ENCODE data around the gene UBL4A. TPM values are rescaled to one million over a fixed set of nuclear protein-coding genes. Genes with fewer than 3 reads are reported as not detected.

The UBL4A gene
- polyA plus RNA-seq, 1 of the 3 experiments (the other 2 are of a cell fraction), result 27.8 TPM

GRCh38 chrX:154468217-154468616, 18.2 kb downstream of the UBL4A start:
- H3K4me2 ChIP-seq, result no peak overlapping the region
- no peaks in the 10 kb centered on the region for H3K4me1 ChIP-seq (ENCODE audit: control insufficient read depth in 1 of 2, insufficient read depth in 2 of 2, low read depth in 1 of 2, low read length in 1 of 2)
- H3K27ac ChIP-seq (ENCODE audit: low read depth in 2 of 2, low read length in 1 of 2), result no peak overlapping the region
- 0 out of 2 replicates have a peak, but pooled peaks cover 8% of the 10 kb centered on the region for H4K20me1 ChIP-seq (ENCODE audit: insufficient read depth)
- DNase-seq, result no peak
- H3K9me3 ChIP-seq, result no peaks in the 10 kb centered on the region
- no peak overlapping the region for H2AFZ ChIP-seq (ENCODE audit: low read depth)
- no peak overlapping the region for H3K9ac ChIP-seq
- peaks cover 0 to 27% of the 10 kb centered on the region in 2 experiments for H3K36me3 ChIP-seq (replicated peaks in 1 of 2; ENCODE audit: control insufficient read depth in 1 of 2, insufficient read depth in 2 of 2, low read length in 1 of 2)
- H3K4me3 ChIP-seq (ENCODE audit: low read depth in 2 of 2, low read length in 1 of 2), result no peak overlapping the region
- no peaks in the 10 kb centered on the region for H3F3A ChIP-seq (replicated peaks; ENCODE audit: insufficient read depth)
- ChIA-PET CTCF (no interaction called here), POLR2A (no interaction called here)
- peaks cover 13% of the 10 kb centered on the region for H3K27me3 ChIP-seq (ENCODE audit: insufficient read depth)
- no peaks in the 10 kb centered on the region for H3K79me2 ChIP-seq (ENCODE audit: insufficient read depth)
- TF ChIP-seq, protein P1, sequence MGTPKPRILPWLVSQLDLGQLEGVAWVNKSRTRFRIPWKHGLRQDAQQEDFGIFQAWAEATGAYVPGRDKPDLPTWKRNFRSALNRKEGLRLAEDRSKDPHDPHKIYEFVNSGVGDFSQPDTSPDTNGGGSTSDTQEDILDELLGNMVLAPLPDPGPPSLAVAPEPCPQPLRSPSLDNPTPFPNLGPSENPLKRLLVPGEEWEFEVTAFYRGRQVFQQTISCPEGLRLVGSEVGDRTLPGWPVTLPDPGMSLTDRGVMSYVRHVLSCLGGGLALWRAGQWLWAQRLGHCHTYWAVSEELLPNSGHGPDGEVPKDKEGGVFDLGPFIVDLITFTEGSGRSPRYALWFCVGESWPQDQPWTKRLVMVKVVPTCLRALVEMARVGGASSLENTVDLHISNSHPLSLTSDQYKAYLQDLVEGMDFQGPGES (IDR thresholded peaks at IDR 0.05; ENCODE audit: low read depth, low read length), result no peak
- TF ChIP-seq FOXJ3 (CRISPR knock-in tag; IDR thresholded peaks at IDR 0.05), result no peak
- no peak for TF ChIP-seq YY1 (IDR thresholded peaks at IDR 0.05; ENCODE audit: low read depth)
- TF ChIP-seq GABPA (IDR thresholded peaks at IDR 0.05; ENCODE audit: low read depth), result no peak
- no peak for TF ChIP-seq MXI1 (IDR thresholded peaks at IDR 0.05; ENCODE audit: low read depth, low read length)
- no peak for TF ChIP-seq SMC3 (IDR thresholded peaks at IDR 0.05; ENCODE audit: low read depth, low read length)
- TF ChIP-seq FOXM1 (IDR thresholded peaks at IDR 0.05; ENCODE audit: low read depth), result no peak
- TF ChIP-seq EZH2phosphoT487 (IDR thresholded peaks at IDR 0.05; ENCODE audit: borderline replicate concordance, low read depth), result no peak
- TF ChIP-seq JUND (IDR thresholded peaks at IDR 0.05), result no peak
- 67% methylated on average over 19 of the region's 23 CpGs for WGBS (ENCODE audit: low lambda C conversion rate)
- H3K9me2 ChIP-seq, result no peaks in the 10 kb centered on the region

DNA sequence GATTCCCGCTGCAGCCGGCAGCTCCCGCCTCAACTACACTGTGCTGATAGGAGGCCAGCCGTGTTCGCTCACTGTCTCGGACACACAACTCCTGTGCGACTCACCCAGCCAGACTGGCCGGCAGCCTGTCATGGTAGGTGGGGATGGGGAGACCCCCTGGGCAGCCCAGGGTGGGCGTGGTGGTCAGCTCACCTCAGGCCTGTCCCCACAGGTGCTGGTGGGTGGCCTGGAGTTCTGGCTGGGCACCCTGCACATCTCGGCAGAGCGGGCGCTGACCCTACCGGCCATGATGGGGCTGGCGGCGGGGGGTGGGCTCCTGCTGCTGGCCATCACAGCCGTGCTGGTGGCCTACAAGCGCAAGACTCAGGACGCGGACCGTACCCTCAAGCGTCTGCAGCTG, 18.9 kb downstream of the UBL4A start:
- no peak overlapping the region for H3K27ac ChIP-seq (ENCODE audit: low read depth in 2 of 2, low read length in 1 of 2)
- H3K4me3 ChIP-seq (ENCODE audit: low read depth in 2 of 2, low read length in 1 of 2), result no peak overlapping the region
- H3K4me1 ChIP-seq (ENCODE audit: control insufficient read depth in 1 of 2, insufficient read depth in 2 of 2, low read depth in 1 of 2, low read length in 1 of 2), result no peaks in the 10 kb centered on the region
- peaks cover 13% of the 10 kb centered on the region for H3K27me3 ChIP-seq (ENCODE audit: insufficient read depth)
- no peaks in the 10 kb centered on the region for H3K9me3 ChIP-seq
- peaks cover 0 to 30% of the 10 kb centered on the region in 2 experiments for H3K36me3 ChIP-seq (replicated peaks in 1 of 2; ENCODE audit: control insufficient read depth in 1 of 2, insufficient read depth in 2 of 2, low read length in 1 of 2)
- ChIA-PET POLR2A (no interaction called here), CTCF (interaction anchor here (1.1 kb wide), 1 partner anchor 22 kb away, joined by 4 read pairs; no protein-coding TSS in a partner anchor)
- peaks cover 13% of the 10 kb centered on the region for H4K20me1 ChIP-seq (ENCODE audit: insufficient read depth)
- no peak overlapping the region for H3K4me2 ChIP-seq
- H3K79me2 ChIP-seq (ENCODE audit: insufficient read depth), result 0 out of 2 replicates have a peak, but pooled peaks cover 2% of the 10 kb centered on the region
- H3F3A ChIP-seq (replicated peaks; ENCODE audit: insufficient read depth), result no peaks in the 10 kb centered on the region
- no peaks in the 10 kb centered on the region for H3K9me2 ChIP-seq
- no peak for TF ChIP-seq NFIC (IDR thresholded peaks at IDR 0.05; ENCODE audit: borderline replicate concordance)
- 78% methylated on average over 8 of the region's 21 CpGs for WGBS (ENCODE audit: low lambda C conversion rate)
- H2AFZ ChIP-seq (ENCODE audit: low read depth), result no peak overlapping the region
- DNase-seq, result no peak
- H3K9ac ChIP-seq, result no peak overlapping the region

DNA sequence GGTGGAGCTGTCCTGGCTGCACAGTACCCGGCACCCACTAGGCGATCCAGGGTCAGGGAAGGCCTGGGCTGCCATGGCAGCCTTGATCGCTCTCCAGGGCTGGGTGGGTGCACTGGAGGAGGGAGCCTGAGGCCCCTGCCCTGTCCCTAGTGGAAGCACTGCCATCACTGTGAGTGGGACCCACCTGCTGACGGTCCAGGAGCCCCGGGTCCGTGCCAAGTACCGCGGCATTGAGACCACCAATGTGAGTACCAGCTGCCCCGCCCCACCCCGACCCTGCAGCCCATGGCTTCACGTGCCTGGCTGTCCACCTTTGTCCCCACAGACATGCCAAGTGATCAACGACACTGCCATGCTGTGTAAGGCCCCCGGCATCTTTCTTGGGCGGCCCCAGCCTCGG, 19.5 kb downstream of the UBL4A start:
- 70% methylated on average over 2 of the region's 15 CpGs for WGBS (ENCODE audit: low lambda C conversion rate)
- H3K36me3 ChIP-seq (replicated peaks in 1 of 2; ENCODE audit: control insufficient read depth in 1 of 2, insufficient read depth in 2 of 2, low read length in 1 of 2), result peaks cover 0 to 33% of the 10 kb centered on the region in 2 experiments
- ChIA-PET CTCF (interaction anchor here (0.7 to 1.1 kb wide), 2 partner anchors 22 to 65 kb away, joined by 3 to 4 read pairs; no protein-coding TSS in a partner anchor), POLR2A (no interaction called here)
- H3K4me2 ChIP-seq, result no peak overlapping the region
- no peak for DNase-seq
- H3K4me1 ChIP-seq (ENCODE audit: control insufficient read depth in 1 of 2, insufficient read depth in 2 of 2, low read depth in 1 of 2, low read length in 1 of 2), result no peaks in the 10 kb centered on the region
- H2AFZ ChIP-seq (ENCODE audit: low read depth), result no peak overlapping the region
- no peaks in the 10 kb centered on the region for H3K9me2 ChIP-seq
- H3K27ac ChIP-seq (ENCODE audit: low read depth in 2 of 2, low read length in 1 of 2), result no peak overlapping the region
- no peaks in the 10 kb centered on the region for H3F3A ChIP-seq (replicated peaks; ENCODE audit: insufficient read depth)
- peaks cover 9% of the 10 kb centered on the region for H3K27me3 ChIP-seq (ENCODE audit: insufficient read depth)
- H4K20me1 ChIP-seq (ENCODE audit: insufficient read depth), result peaks cover 18% of the 10 kb centered on the region
- H3K79me2 ChIP-seq (ENCODE audit: insufficient read depth), result 0 out of 2 replicates have a peak, but pooled peaks cover 2% of the 10 kb centered on the region
- H3K4me3 ChIP-seq (ENCODE audit: low read depth in 2 of 2, low read length in 1 of 2), result no peak overlapping the region
- no peaks in the 10 kb centered on the region for H3K9me3 ChIP-seq
- H3K9ac ChIP-seq, result no peak overlapping the region
- TF ChIP-seq PBX3 (IDR thresholded peaks at IDR 0.05) (no peak), EP300 (IDR thresholded peaks at IDR 0.05; ENCODE audit: borderline replicate concordance in 1 of 2, low read depth in 1 of 2, low read length in 1 of 2) (no peak), RCOR1 (IDR thresholded peaks at IDR 0.05; ENCODE audit: low read length) (no peak)
- TF ChIP-seq, protein P2, sequence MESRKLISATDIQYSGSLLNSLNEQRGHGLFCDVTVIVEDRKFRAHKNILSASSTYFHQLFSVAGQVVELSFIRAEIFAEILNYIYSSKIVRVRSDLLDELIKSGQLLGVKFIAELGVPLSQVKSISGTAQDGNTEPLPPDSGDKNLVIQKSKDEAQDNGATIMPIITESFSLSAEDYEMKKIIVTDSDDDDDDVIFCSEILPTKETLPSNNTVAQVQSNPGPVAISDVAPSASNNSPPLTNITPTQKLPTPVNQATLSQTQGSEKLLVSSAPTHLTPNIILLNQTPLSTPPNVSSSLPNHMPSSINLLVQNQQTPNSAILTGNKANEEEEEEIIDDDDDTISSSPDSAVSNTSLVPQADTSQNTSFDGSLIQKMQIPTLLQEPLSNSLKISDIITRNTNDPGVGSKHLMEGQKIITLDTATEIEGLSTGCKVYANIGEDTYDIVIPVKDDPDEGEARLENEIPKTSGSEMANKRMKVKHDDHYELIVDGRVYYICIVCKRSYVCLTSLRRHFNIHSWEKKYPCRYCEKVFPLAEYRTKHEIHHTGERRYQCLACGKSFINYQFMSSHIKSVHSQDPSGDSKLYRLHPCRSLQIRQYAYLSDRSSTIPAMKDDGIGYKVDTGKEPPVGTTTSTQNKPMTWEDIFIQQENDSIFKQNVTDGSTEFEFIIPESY (IDR thresholded peaks at IDR 0.05; ENCODE audit: borderline replicate concordance, low read depth), result no peak
- TF ChIP-seq, protein P3, sequence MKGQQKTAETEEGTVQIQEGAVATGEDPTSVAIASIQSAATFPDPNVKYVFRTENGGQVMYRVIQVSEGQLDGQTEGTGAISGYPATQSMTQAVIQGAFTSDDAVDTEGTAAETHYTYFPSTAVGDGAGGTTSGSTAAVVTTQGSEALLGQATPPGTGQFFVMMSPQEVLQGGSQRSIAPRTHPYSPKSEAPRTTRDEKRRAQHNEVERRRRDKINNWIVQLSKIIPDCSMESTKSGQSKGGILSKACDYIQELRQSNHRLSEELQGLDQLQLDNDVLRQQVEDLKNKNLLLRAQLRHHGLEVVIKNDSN (IDR thresholded peaks at IDR 0.05; ENCODE audit: borderline replicate concordance, low read depth), result no peak
